HepG2 (cell line): Measurements from ENCODE around the gene ANKRD30A. TPM values are rescaled to one million over a fixed set of nuclear protein-coding genes. Genes with fewer than 3 reads are reported as not detected.
A peak's percentile ranks its signal among the peaks of the same experiment; 100 is the strongest.
"Not testable (repeated sequence)": the region's sequence is repeated elsewhere in the genome, so short reads cannot be mapped to it uniquely, and the experiment has no call there.

ENCODE experiments used
- ATAC-seq: fragments of 200-7000 bp; cut with Tn5 transposase; 3 replicates; pipeline ENCODE4 v1.9.1; 2020; ENCODE audit warnings: mild to moderate bottlenecking, moderate library complexity
- BruUV-seq: library from RNA; stranded (reverse); fragments of 400-500 nt; replicated peaks from 2 replicates; lab custom pipeline; 2021; lab: Mats Ljungman, UMichigan
- CTCF ChIA-PET: fragments of 300-600 bp; formaldehyde crosslinking; extraction: SDS; loops from one replicate; lab custom pipeline; 2021; ENCODE audit warnings: low total read pairs, inconsistent platforms, low intra/inter-chr PET ratio; lab: Yijun Ruan, JAX
- POLR2A ChIA-PET: fragments of 350-600 bp; sonication (Branson Sonifier 250); formaldehyde crosslinking; loops from one replicate; lab custom pipeline; 2020; ENCODE audit warnings: antibody characterized with exemption, inconsistent platforms; lab: Yijun Ruan, JAX
- DNase-seq: peaks from one replicate; pipeline ENCODE4 v3.0.0-alpha.2; 2015; ENCODE audit warnings: low spot score
- FAIRE-seq: peaks from 3 replicates; lab custom pipeline; 2011; peaks lifted over from hg19 to GRCh38; lab: Jason Lieb, UNC
- H2AFZ ChIP-seq: one replicate; pipeline ENCODE4 v1.6.1; 2011; ENCODE audit warnings: low read length, inconsistent platforms
- H3K27ac ChIP-seq: fragments of 300-600 bp; 3 replicates; pipeline ENCODE4 v1.8.0; 2011; ENCODE audit warnings: mixed run types, mild to moderate bottlenecking, mixed read lengths, low read length, inconsistent platforms; ENCODE audit not compliant: insufficient read depth; ENCODE audit errors: extremely low read length
- H3K27me3 ChIP-seq, 2 experiments: fragments of 200-600 bp in 1 of 2; 2 replicates in 1 of 2; 3 replicates in 1 of 2; pipeline versions ENCODE4 v1.6.0 to v1.8.0; 2011; ENCODE audit warnings: low read length in 2 of 2, mild to moderate bottlenecking in 2 of 2, moderate library complexity in 2 of 2, inconsistent platforms in 1 of 2; ENCODE audit not compliant: insufficient read depth in 2 of 2, control insufficient read depth in 1 of 2
- H3K36me3 ChIP-seq, 2 experiments: fragments of 200-600 bp in 1 of 2; replicated peaks in 1 of 2; 2 replicates in 1 of 2; 3 replicates in 1 of 2; pipeline versions ENCODE4 v1.5.1 to v1.8.0; 2011; ENCODE audit warnings: low read length in 2 of 2, inconsistent platforms in 1 of 2; ENCODE audit not compliant: insufficient read depth in 2 of 2, control insufficient read depth in 1 of 2
- H3K4me1 ChIP-seq: 2 replicates; pipeline ENCODE4 v1.5.1; 2012; ENCODE audit warnings: low read length, inconsistent platforms; ENCODE audit not compliant: insufficient read depth
- H3K4me2 ChIP-seq: 2 replicates; pipeline ENCODE4 v1.6.0; 2011; ENCODE audit warnings: low read depth, low read length, inconsistent platforms
- H3K4me3 ChIP-seq, 3 experiments: fragments of 200-600 bp in 1 of 3; sonication (generic), shearing (Covaris generic) in 1 of 3; replicated peaks in 1 of 3; 2 replicates each; pipeline ENCODE4 v1.5.1; 2011 to 2016; ENCODE audit warnings: low read length in 3 of 3, inconsistent platforms in 2 of 3, low read depth in 2 of 3, mild to moderate bottlenecking in 2 of 3, control low read depth in 1 of 3, mixed read lengths in 1 of 3; ENCODE audit not compliant: insufficient read depth in 1 of 3
- H3K79me2 ChIP-seq: one replicate; pipeline ENCODE4 v1.6.1; 2011; ENCODE audit warnings: low read length, inconsistent platforms; ENCODE audit not compliant: insufficient read depth
- H3K9ac ChIP-seq: 2 replicates; pipeline ENCODE4 v1.6.0; 2011; ENCODE audit warnings: mild to moderate bottlenecking, low read depth, low read length, inconsistent platforms; ENCODE audit not compliant: insufficient read depth
- H3K9me3 ChIP-seq: 2 replicates; pipeline ENCODE4 v1.5.1; 2012; ENCODE audit warnings: mild to moderate bottlenecking, low read length
- H4K20me1 ChIP-seq: 2 replicates; pipeline ENCODE4 v1.6.0; 2011; ENCODE audit warnings: inconsistent platforms, mild to moderate bottlenecking, low read length, moderate library complexity; ENCODE audit not compliant: insufficient read depth
- AHDC1 ChIP-seq: sonication (generic); formaldehyde crosslinking; IDR thresholded peaks from 2 replicates; pipeline ENCODE4 v1.5.1; 2020; ENCODE audit warnings: mild to moderate bottlenecking, missing genetic modification reagents, borderline replicate concordance
- FOXJ3 ChIP-seq: sonication (generic); formaldehyde crosslinking; IDR thresholded peaks from 2 replicates; pipeline ENCODE4 v1.4.0; 2020; ENCODE audit warnings: missing genetic modification reagents, mild to moderate bottlenecking, borderline replicate concordance
- KMT2B ChIP-seq: IDR thresholded peaks from 2 replicates; pipeline ENCODE4 v1.6.1; 2016; ENCODE audit warnings: missing genetic modification reagents, missing compliant biosample characterization
- MAX ChIP-seq: IDR thresholded peaks from 2 replicates; pipeline ENCODE4 v1.6.1; 2012; ENCODE audit warnings: inconsistent platforms
- NONO ChIP-seq, 2 experiments: fragments of 450-650 bp in 1 of 2; sonication (generic) in 1 of 2; formaldehyde crosslinking in 1 of 2; IDR thresholded peaks in 1 of 2; conservative IDR thresholded peaks in 1 of 2; 2 replicates each; pipeline versions ENCODE4 v1.6.1 to v1.8.0; 2017 to 2022; ENCODE audit warnings: mild to moderate bottlenecking in 1 of 2, missing genetic modification reagents in 1 of 2, moderate library complexity in 1 of 2
- PBX2 ChIP-seq: IDR thresholded peaks from 2 replicates; pipeline ENCODE4 v1.6.1; 2016; ENCODE audit warnings: control low read depth
- TRIM22 ChIP-seq: fragments of 450-650 bp; IDR thresholded peaks from 2 replicates; pipeline ENCODE4 v1.6.1; 2017
- ZMYM3 ChIP-seq: sonication (generic); formaldehyde crosslinking; IDR thresholded peaks from 2 replicates; pipeline ENCODE4 v1.5.1; 2020; ENCODE audit warnings: mild to moderate bottlenecking, missing genetic modification reagents
- ZNF124 ChIP-seq: sonication (generic); formaldehyde crosslinking; IDR thresholded peaks from 2 replicates; pipeline ENCODE4 v1.4.0; 2020; ENCODE audit warnings: missing genetic modification reagents
- ZNF33B ChIP-seq: sonication (generic); formaldehyde crosslinking; IDR thresholded peaks from 2 replicates; pipeline ENCODE4 v1.5.1; 2020; ENCODE audit warnings: mild to moderate bottlenecking, missing genetic modification reagents
- ZNF44 ChIP-seq: sonication (generic); formaldehyde crosslinking; IDR thresholded peaks from 2 replicates; pipeline ENCODE4 v1.5.1; 2020; ENCODE audit warnings: mild to moderate bottlenecking, missing genetic modification reagents
- ZNF773 ChIP-seq: sonication (generic); formaldehyde crosslinking; IDR thresholded peaks from 2 replicates; pipeline ENCODE4 v1.4.0; 2020; ENCODE audit warnings: missing genetic modification reagents, borderline replicate concordance
- ZZZ3 ChIP-seq: sonication (generic); formaldehyde crosslinking; IDR thresholded peaks from 2 replicates; pipeline ENCODE4 v1.4.0; 2020; ENCODE audit warnings: missing genetic modification reagents, mild to moderate bottlenecking, borderline replicate concordance
- WGBS: methylation state at CpG from one replicate; pipeline ENCODE4 v1.1.6; 2017; ENCODE audit warnings: low lambda C conversion rate; 5-methylcytosine and 5-hydroxymethylcytosine counted together
- in situ Hi-C: cut with HindIII; loops from 2 replicates; pipeline ENCODE4 v1.10.0; 2017; ENCODE audit warnings: low pct_unique_long_range_greater_than_20kb; ENCODE audit not compliant: extremely low pct_ligation_motif_present
- intact Hi-C: fragments of 100-400 bp; cut with micrococcal nuclease; formaldehyde crosslinking; loops from one replicate; pipeline ENCODE4 v1.10.0; 2022; ENCODE audit not compliant: unreplicated experiment
- polyA plus RNA-seq, 8 experiments: library from polyadenylated mRNA; depleted of rRNA in 3 of 8; stranded (reverse) in 7 of 8; unstranded in 1 of 8; fragments of >200 nt; fragmentation: Illumina TruSeq in 4 of 8; extraction: Trizol in 4 of 8; gene quantifications; 2 replicates each; pipeline versions ENCODE4 v1.2.1 to v1.2.3, GENCODE V29; 2011 to 2016; ENCODE audit warnings: low read depth in 4 of 8, missing spikeins in 1 of 8, mixed read lengths in 1 of 8; ENCODE audit not compliant: insufficient read depth in 1 of 8
- total RNA-seq, 5 experiments: library from RNA; depleted of rRNA; stranded (reverse); fragments of >200 nt; fragmentation: Illumina TruSeq; extraction: Trizol; gene quantifications; 2 replicates each; pipeline ENCODE4 v1.2.3, GENCODE V29; 2016; ENCODE audit warnings: low read depth in 1 of 5

Gene ANKRD30A
- total and polyA plus RNA-seq, 2 of the 13 experiments (the other 11 are each of a cell fraction or from before 2014, with no cell fraction given): not detected

GRCh38 chr10:37246637-37247036 lies 121.2 kb downstream of the ANKRD30A start (continued):
- TF ChIP-seq TRIM22: no peak
- no peak for TF ChIP-seq FOXJ3 (CRISPR knock-in tag)
- TF ChIP-seq ZNF124 (CRISPR knock-in tag): no peak
- no peak for TF ChIP-seq ZZZ3 (CRISPR knock-in tag)
- TF ChIP-seq ZNF773: no peak
- TF ChIP-seq ZMYM3 (CRISPR knock-in tag): no peak
- no peak for TF ChIP-seq PBX2 (CRISPR knock-in tag)
- no peak for TF ChIP-seq ZNF33B (CRISPR knock-in tag)
- no peak for TF ChIP-seq MAX
- no peak for TF ChIP-seq KMT2B
- no peak for TF ChIP-seq ZNF44 (CRISPR knock-in tag)
- no peak for TF ChIP-seq NONO (IDR thresholded peaks at IDR 0.05)
- TF ChIP-seq NONO (CRISPR knock-in tag; conservative IDR thresholded peaks at IDR 0.05): no peak

GRCh38 chr10:37255837-37256236 lies 130.4 kb downstream of the ANKRD30A start:
- H3K79me2 ChIP-seq, H3K36me3 ChIP-seq, FAIRE-seq, H3K27me3 ChIP-seq, H3K9ac ChIP-seq, H3K27ac ChIP-seq, intact Hi-C loops, POLR2A ChIA-PET, H3K4me3 ChIP-seq, H4K20me1 ChIP-seq, H3K4me2 ChIP-seq, H2AFZ ChIP-seq, H3K9me3 ChIP-seq, CTCF ChIA-PET, BruUV-seq: not testable (repeated sequence)
- DNase-seq (peak; percentile 14), ATAC-seq (peak; percentile 85)
- peaks cover 12% of the 10 kb centered on the region for H3K4me1 ChIP-seq
- 1% methylated on average over 3 of the region's 3 CpGs for WGBS
- in situ Hi-C loops: loop anchor here (25.0 kb wide), 1 partner anchor 319 kb away; no protein-coding TSS in a partner anchor
- peak; percentile 34; the same call in 1 of the 2 replicates for TF ChIP-seq AHDC1 (CRISPR knock-in tag)
